Esophagus squamous epithelium (tissue), 5 donors: ENCODE measurements around the gene CGB3. TPM values are rescaled to one million over a fixed set of nuclear protein-coding genes. Genes with fewer than 3 reads are reported as not detected.
A peak's percentile ranks its signal among the peaks of the same experiment; 100 is the strongest.

ENCODE experiments used
- DNase-seq: peaks from one replicate; lab custom pipeline; 2025; lab: John Stamatoyannopoulos, UW
- H3K27ac ChIP-seq, 4 donors: fragments of 200-600 bp; sonication (generic); one replicate each; pipeline ENCODE4 v1.5.1; 2016 to 2019; ENCODE audit warnings: mild to moderate bottlenecking in 1 of 4
- H3K27me3 ChIP-seq, 4 donors: fragments of 200-600 bp; sonication (generic); 1 replicate in 3 of 4; 2 replicates in 1 of 4; pipeline versions ENCODE4 v1.5.1 to v1.6.0; 2017 to 2021; ENCODE audit warnings: antibody characterized with exemption in 1 of 4
- H3K36me3 ChIP-seq, 3 donors: fragments of 200-600 bp; sonication (generic); one replicate each; pipeline ENCODE4 v1.5.1; 2016 to 2019
- H3K4me1 ChIP-seq, 3 donors: fragments of 200-600 bp; sonication (generic); one replicate each; pipeline ENCODE4 v1.5.1; 2017 to 2019
- H3K4me3 ChIP-seq, 4 donors: fragments of 200-600 bp; sonication (generic); 1 replicate in 3 of 4; 2 replicates in 1 of 4; pipeline ENCODE4 v1.5.1; 2016 to 2019; ENCODE audit warnings: mild to moderate bottlenecking in 2 of 4, moderate library complexity in 1 of 4
- H3K9me3 ChIP-seq, 3 donors: fragments of 200-600 bp; sonication (generic); one replicate each; pipeline ENCODE4 v1.5.1; 2016 to 2019
- POLR2A ChIP-seq, 4 donors: fragments of 450-650 bp; IDR thresholded peaks; one replicate each; pipeline ENCODE4 v1.6.1; 2017; ENCODE audit warnings: antibody characterized with exemption in 4 of 4, mild to moderate bottlenecking in 4 of 4, moderate library complexity in 3 of 4
- WGBS, 2 donors: methylation state at CpG; one replicate each; pipeline ENCODE4 v1.1.5; 2018; 5-methylcytosine and 5-hydroxymethylcytosine counted together
- intact Hi-C: fragments of 100-400 bp; cut with DNase I; formaldehyde crosslinking; loops from one replicate; pipeline ENCODE4 v1.15.0; 2022
- total RNA-seq, 4 donors: library from RNA; depleted of rRNA; stranded (reverse); fragments of >200 nt; gene quantifications; one replicate each; pipeline ENCODE4 v1.1.0, GENCODE V29; 2016
- TF ChIP-seq, protein P1 (sequence below), 6 experiments: fragments of 450-650 bp in 4 of 6; fragments of 200-600 bp in 2 of 6; sonication (generic) in 2 of 6; IDR thresholded peaks; one replicate each; pipeline ENCODE4 v1.5.1; 2016 to 2019; ENCODE audit warnings: antibody characterized with exemption in 6 of 6, mild to moderate bottlenecking in 4 of 6, moderate library complexity in 4 of 6
- donor health status: DM: yes; HTN: yes; CAD: no.

CGB3 gene
- total RNA-seq, 4 donors from 2014 or later, result not detected

DNA sequence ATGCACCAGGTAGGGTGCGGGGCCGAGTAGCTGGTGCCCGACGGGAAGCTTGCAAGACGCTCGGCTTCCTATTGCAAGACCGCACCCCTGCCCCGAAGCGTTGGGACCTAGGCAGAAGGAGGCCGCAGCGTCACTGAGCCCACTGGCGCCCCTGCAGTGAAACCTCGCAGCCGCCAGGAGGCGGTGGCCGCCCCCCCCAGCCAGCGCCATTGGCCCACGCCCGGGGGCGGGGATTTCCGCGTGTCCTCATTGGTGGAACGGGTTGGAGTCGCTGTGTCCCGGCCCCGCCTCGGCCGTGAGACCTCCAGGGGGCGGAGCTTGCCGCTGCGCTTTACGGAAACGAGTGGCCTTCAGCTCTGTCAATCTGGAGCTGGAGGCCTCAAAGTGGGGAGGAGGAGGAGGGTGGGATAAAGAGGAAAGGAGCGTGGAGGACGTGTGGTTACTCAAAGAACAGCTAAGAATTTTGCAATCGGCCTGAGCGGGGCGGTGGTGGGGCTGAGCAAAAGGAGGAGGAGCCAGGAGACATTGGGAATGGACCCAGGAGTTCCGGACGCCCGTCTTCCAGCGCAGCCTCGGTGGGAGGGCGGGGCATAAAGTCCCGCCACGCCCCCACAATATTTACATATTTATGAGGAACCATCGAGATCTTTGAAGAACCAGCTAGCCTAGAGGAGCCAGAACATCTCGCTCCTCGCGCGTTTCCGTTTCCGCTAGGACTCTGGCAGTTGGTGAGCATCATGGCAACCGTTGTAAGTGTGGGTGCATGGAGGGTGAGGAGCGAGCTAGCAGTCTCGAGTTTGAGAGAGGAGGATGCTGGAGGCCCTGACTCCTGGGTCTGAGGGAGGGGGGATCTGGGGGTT, 30.7 kb downstream of the CGB3 start, which contains the start of the genes GYS1 and RUVBL2:
Gene GYS1, minus strand, starts transcription at position 135 of the 860 bp plus-strand sequence. CDS start 197 bp downstream, outside the sequence.
Gene RUVBL2, plus strand, starts transcription at position 713 of the 860 bp plus-strand sequence. Its CDS starts 25 bp downstream, at position 738.
- WGBS, 2 donors, result 0% methylated on average over 6 to 33 of the region's 56 CpGs
- Histone ChIP-seq H3K27ac (peak within 1 kb of the TSS; percentile 90 to 97 (median 97)), H3K27me3 (no peaks in the 10 kb centered on the region), H3K4me1 (peaks cover 31 to 51% (median 32%) of the 10 kb centered on the region in 3 donors), H3K9me3 (no peaks in the 10 kb centered on the region), H3K36me3 (peaks cover 6 to 30% (median 8%) of the 10 kb centered on the region in 3 donors), H3K4me3 (peak within 1 kb of the TSS; percentile 53 to 83 (median 78))
- TF ChIP-seq, protein P1, sequence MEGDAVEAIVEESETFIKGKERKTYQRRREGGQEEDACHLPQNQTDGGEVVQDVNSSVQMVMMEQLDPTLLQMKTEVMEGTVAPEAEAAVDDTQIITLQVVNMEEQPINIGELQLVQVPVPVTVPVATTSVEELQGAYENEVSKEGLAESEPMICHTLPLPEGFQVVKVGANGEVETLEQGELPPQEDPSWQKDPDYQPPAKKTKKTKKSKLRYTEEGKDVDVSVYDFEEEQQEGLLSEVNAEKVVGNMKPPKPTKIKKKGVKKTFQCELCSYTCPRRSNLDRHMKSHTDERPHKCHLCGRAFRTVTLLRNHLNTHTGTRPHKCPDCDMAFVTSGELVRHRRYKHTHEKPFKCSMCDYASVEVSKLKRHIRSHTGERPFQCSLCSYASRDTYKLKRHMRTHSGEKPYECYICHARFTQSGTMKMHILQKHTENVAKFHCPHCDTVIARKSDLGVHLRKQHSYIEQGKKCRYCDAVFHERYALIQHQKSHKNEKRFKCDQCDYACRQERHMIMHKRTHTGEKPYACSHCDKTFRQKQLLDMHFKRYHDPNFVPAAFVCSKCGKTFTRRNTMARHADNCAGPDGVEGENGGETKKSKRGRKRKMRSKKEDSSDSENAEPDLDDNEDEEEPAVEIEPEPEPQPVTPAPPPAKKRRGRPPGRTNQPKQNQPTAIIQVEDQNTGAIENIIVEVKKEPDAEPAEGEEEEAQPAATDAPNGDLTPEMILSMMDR (IDR thresholded peaks at IDR 0.05), result peak; percentile 96 to 100 (median 99)
- TF ChIP-seq POLR2A (IDR thresholded peaks at IDR 0.05), result peak in 3 of 4 donors; percentile 38 to 95 (median 93)
- peak; percentile 97 for DNase-seq
- intact Hi-C loops, result no loop called here

- no peak for DNase-seq
- TF ChIP-seq, protein P1 (IDR thresholded peaks at IDR 0.05), result no peak
- TF ChIP-seq POLR2A (IDR thresholded peaks at IDR 0.05), result no peak
- no peaks in the 10 kb centered on the region for H3K9me3 ChIP-seq
- H3K4me3 ChIP-seq, result peak overlapping the region; percentile 53 to 83 (median 78)
- peaks cover 31 to 51% (median 32%) of the 10 kb centered on the region in 3 donors for H3K4me1 ChIP-seq
- WGBS, 2 donors, result 0 to 3% methylated on average over 5 to 15 of the region's 20 CpGs
- H3K27me3 ChIP-seq, result no peaks in the 10 kb centered on the region
- peak overlapping the region; percentile 90 to 97 (median 97) for H3K27ac ChIP-seq
- intact Hi-C loops, result no loop called here
- peaks cover 12 to 38% (median 12%) of the 10 kb centered on the region in 3 donors for H3K36me3 ChIP-seq
Observed at GRCh38 chr19:48992581-48993174, 31.5 kb downstream of the CGB3 start.

- intact Hi-C loops, result no loop called here
- Histone ChIP-seq H3K27me3 (no peaks in the 10 kb centered on the region), H3K4me1 (peaks cover 31 to 51% (median 32%) of the 10 kb centered on the region in 3 donors), H3K36me3 (peaks cover 12 to 44% (median 12%) of the 10 kb centered on the region in 3 donors), H3K9me3 (no peaks in the 10 kb centered on the region), H3K4me3 (peak overlapping the region; percentile 53 to 83 (median 78)), H3K27ac (peak overlapping the region; percentile 90 to 97 (median 97))
- WGBS, 2 donors, result 13 to 19% methylated on average over 4 to 7 of the region's 8 CpGs
- no peak for DNase-seq
- TF ChIP-seq, protein P1 (IDR thresholded peaks at IDR 0.05), result peak in 1 of 6 experiments; percentile 9
- peak in 3 of 4 donors; percentile 44 to 70 (median 61) for TF ChIP-seq POLR2A (IDR thresholded peaks at IDR 0.05)
Observed at GRCh38 chr19:48991873-48992580, 32.1 kb downstream of the CGB3 start.

DNA sequence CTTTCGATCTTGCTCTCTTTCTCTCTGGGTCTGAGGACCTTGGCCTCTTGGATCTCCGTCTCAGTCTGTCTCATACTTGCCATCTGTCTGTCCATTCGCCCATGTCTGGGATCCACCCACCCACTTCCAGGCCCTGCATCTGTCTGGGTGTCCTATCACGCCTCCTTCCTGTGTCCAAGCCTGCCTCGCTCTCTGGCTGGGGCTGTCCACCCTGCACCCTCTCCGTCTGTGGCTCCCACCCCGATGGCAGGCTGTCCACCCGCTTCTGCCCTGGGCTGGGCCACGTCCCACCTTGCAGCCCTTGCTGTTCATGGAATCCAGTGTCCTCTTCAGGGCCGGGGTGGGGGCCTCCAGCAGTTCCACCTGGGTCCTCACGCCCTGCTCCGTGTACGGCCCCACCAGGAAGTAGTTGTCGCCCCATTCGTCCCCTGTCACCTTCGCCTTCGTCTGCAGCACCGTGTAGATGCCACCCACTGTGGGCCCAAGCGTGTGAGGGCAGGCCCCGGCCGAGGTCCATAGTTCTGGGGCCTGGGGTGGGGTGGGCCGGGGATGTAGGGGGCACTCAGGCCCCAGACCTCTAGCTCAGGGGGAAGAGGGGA, 33.0 kb downstream of the CGB3 start:
- Histone ChIP-seq H3K27me3 (no peaks in the 10 kb centered on the region), H3K4me1 (peaks cover 31 to 51% (median 32%) of the 10 kb centered on the region in 3 donors), H3K36me3 (peaks cover 12 to 53% (median 13%) of the 10 kb centered on the region in 3 donors), H3K27ac (peak overlapping the region; percentile 90 to 97 (median 97)), H3K9me3 (no peaks in the 10 kb centered on the region), H3K4me3 (peak overlapping the region in 2 of 4 donors; percentile 73 to 83)
- no peak for DNase-seq
- TF ChIP-seq POLR2A (IDR thresholded peaks at IDR 0.05), result no peak
- TF ChIP-seq, protein P1 (IDR thresholded peaks at IDR 0.05), result no peak
- intact Hi-C loops, result no loop called here
- WGBS, 2 donors, result 79 to 88% methylated on average over 8 to 12 of the region's 22 CpGs
